GM21786 (cell line): ENCODE measurements around the gene DEFB121.
"Not testable (repeated sequence)": the region's sequence is repeated elsewhere in the genome, so short reads cannot be mapped to it uniquely, and the experiment has no call there.

Experiments used
- ATAC-seq: cut with Tn5 transposase; IDR thresholded peaks from one replicate; pipeline ENCODE4 v1.9.1; 2021; ENCODE audit not compliant: unreplicated experiment

DEFB121 gene, protein sequence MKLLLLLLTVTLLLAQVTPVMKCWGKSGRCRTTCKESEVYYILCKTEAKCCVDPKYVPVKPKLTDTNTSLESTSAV

GRCh38 chr20:31406115-31406514 is at the start of gene DEFB121:
DEFB121 (minus strand) TSS chr20:31406215; CDS start chr20:31406152, 63 bp downstream.
- ATAC-seq: no peak

DNA sequence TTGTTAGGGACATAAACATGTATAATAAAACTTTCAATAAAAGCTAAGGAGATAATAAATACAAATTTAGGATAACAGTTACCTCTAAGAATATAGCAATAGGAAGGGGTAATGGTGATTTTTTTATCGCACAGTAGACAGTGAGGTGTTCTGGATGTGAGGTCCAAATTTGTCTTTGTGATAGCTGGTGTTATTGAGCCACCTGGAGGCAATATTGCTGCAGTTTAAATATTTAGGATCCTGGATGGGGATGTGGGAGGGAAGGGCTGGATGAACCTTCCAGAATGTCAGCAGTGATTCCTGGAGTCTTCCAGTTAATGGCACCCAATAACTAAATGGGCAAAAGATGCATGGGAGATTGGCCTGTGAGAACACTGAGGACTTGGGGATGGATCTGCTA is 48.3 kb upstream of the DEFB121 start:
- no peak for ATAC-seq

DNA sequence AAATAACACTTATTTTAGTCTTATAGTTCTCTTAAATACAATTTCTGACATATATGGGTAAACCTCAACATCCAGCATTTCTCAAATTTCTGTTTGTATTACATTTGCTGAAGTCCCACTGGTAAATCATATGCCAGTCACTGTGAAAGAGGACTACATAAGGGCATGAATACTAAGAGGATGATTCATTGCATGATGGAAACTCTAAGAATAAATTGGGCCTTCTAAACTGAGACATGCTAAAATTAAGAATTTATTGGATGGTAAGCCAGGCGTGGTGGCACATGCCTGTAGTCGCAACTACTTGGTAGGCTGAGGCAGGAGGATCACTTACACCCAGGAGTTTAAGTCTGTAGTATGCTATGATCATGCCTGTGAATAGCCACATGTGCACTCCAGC is 46.6 kb upstream of the DEFB121 start:
- no peak for ATAC-seq

DNA sequence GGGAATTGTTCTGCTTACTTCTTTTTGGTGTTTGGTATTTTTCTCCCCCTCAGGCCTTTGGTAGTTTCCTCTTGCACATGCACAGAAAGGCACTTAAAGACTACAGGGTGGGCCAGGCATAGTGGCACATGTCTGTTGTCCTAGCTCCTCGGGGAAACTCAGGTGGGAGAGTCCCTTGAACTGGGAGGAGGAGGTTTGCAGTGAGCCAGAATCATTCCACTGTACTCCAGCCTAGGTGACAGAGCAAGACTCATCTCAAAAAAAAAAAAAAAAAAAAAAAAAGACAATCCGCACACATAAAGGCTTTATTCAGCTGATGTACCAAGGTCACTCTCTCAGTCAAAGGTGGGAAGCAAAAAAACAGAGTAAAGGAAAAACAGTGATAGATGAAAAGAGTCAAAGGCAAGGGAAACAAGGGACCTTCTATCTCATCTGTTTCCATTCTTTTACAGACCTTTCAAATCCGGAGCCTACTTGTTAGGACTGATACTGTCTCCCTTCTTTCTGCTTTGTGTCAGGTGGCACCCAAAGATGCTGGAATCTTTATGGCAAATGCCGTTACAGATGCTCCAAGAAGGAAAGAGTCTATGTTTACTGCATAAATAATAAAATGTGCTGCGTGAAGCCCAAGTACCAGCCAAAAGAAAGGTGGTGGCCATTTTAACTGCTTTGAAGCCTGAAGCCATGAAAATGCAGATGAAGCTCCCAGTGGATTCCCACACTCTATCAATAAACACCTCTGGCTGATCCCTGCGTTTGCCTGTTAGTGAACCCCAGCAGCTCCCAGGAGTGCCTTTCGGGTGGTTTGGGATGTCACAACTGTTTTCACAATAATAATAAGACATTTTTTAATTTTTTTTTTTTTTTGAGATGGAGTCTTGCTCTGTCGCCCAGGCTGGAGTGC is 43.7 kb upstream of the DEFB121 start:
- ATAC-seq: no peak

- ATAC-seq: no peak
These were observed 40.2 kb upstream of the DEFB121 start for GRCh38 chr20:31446084-31446819.

DNA sequence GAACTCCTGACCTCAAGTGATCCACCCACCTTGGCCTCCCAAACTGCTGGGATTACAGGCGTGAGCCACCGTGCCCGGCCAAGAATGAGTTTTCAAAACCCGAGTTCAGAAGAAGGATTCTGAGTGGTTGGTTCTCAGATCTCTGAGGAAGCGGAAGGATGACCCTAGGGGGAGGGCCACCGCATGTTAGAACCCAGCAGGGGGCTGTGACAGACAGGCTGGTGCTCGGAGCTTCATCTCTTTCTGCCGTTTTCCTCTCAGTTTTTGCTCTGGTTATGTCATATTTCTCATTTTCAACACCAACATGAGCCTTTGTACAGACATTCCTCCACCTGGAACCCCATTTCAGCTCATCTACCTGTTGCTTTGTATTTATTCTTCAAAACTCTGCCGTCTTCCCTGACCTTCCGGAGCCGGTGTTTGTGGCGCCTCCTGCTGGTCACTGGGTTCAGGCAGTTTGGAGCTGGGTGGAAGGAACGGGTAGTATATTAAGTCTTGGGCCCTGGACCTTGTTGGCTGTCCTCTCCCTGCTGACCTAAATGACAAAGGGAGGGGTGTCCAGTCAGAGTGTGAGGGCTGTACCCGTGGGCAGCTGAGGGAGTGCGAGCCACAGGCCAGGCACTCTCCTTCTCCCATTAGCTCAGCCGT is 34.1 kb upstream of the DEFB121 start, which contains the start of gene DEFB123:
DEFB123 (plus strand) TSS at position 621 of the 648 bp plus-strand sequence. CDS start 67 bp downstream, outside the sequence.
- no peak for ATAC-seq

DNA sequence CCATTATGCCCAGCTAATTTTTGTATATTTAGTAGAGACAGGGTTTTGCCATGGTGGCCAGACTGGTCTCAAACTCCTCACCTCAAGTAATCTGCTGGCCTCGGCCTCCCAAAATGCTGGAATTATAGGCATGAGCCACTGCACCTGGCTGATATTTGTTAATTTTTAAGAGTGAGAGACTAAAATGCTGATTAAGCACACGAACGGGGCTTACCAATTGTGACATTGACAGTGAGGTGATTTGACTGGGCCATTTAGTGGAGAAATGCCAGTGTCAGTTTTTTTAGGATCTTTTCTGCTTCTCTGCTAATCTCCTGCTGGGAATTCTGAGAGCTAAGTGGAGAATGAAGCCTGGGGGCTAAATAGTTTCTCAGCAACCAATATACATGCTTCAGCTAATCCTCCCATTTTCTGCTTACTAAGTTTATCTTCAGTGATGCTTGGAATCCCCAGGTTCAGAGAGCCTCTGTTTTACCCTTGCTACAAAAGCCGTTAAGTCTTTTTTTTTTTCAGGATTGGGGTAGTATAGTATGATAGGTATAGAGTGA is 24.6 kb upstream of the DEFB121 start:
- ATAC-seq: no peak

- ATAC-seq: not testable (repeated sequence)
These were observed 21.6 kb upstream of the DEFB121 start for GRCh38 chr20:31427576-31427975.

DNA sequence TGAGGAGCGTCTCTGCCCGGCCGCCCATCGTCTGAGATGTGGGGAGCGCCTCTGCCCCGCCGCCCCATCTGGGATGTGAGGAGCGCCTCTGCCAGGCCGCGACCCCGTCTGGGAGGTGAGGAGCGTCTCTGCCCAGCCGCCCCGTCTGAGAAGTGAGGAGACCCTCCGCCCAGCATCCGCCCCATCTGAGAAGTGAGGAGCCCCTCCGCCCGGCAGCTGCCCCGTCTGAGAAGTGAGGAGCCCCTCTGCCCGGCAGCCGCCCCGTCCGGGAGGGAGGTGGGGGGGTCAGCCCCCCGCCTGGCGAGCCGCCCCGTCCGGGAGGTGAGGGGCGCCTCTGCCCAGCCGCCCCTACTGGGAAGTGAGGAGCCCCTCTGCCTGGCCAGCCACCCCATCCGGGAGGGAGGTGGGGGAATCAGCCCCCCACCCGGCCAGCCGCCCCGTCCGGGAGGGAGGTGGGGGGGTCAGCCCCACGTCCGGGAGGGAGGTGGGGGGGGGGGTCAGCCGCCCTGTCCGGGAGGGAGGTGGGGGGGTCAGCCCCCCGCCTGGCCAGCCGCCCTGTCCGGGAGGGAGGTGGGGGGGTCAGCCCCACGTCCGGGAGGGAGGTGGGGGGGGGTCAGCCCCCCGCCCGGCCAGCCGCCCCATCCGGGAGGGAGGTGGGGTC is 21.0 kb upstream of the DEFB121 start:
- ATAC-seq: not testable (repeated sequence)

DNA sequence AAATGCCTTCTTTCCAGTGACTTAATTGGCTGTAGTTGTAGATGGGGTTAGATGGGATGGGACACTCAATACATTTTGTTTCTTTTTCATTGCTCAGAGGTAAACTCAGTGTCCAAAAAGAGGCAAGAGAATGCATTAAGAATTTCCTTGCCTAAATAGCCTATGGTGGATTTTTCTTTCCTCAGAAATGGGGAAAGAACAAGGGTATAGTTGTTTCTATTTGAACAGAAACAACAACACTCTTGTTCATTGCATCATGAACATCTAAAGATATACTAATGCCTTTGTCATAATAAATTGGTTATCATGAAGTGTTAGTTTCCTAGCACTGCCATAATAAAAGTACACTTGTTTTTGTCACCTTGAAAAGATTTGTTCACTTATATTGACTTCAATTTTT is 19.8 kb upstream of the DEFB121 start:
- ATAC-seq: no peak

DNA sequence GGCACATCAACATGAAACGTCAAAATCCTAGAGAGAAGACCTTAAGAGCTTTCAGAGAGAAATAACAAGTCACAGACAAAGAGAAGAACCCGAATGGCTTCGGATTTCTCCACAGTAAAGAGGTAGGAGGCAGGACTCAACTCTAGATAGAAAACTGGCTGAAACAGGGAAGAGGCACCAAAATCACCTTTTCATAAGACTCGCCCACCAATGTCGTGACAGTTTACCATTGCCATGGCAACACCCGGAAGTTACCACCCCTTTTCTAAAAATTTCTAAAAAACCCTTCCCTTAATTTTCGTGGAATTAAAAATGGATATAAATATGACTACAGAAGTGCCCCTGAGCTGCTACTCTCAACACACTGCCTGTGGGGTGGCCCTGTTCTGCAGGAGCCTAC is 12.3 kb upstream of the DEFB121 start:
- ATAC-seq: no peak

DNA sequence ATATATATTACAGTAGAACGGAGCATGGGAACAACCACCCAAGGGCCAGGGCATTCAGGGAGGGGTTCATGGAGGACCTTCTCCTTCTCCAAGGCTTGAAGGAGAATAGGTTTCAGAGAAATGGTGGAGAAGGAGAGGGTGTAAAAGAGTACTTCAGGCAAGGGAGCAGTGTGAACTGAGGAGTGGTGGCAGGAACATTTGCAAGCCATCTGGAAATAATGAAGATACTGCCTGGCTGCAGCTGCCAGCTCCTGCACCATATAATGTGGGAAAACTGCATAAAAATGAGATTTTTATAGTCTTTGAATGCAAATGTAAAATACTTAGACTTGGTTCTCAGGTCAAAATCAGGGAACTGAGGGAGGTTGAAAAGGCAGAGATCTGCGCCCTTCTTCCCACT is 9.6 kb upstream of the DEFB121 start:
- ATAC-seq: no peak

GRCh38 chr20:31414381-31414780 is 8.4 kb upstream of the DEFB121 start:
- ATAC-seq: no peak

GRCh38 chr20:31410011-31410410 is 4.0 kb upstream of the DEFB121 start:
- ATAC-seq: no peak

- no peak for ATAC-seq
These were observed 2.1 kb downstream of the DEFB121 start for GRCh38 chr20:31403886-31404285.

- no peak for ATAC-seq
These were observed 11.1 kb downstream of the DEFB121 start for GRCh38 chr20:31394900-31395299.

- ATAC-seq: no peak
These were observed 13.2 kb downstream of the DEFB121 start for GRCh38 chr20:31392836-31393235.

DNA sequence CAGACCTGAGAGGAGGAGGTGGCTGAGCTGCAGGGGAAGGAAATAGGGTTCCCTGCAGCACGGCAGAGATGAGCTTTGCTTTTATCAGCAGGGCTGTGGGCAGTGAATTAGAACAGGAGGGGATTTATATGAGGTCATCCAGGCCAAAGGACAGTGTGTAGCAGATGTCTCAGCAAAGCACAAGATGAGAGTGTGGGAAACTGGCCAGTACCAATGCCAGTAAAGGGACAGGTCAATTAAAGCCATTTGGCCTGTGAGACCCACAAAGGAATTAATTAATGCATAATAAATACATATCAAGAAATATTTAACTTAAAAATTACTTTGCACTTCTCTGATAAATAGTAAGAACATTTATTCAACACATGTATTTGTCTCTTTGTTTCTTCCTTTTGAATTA is 15.5 kb downstream of the DEFB121 start, which contains the start of gene DEFB119:
DEFB119 (minus strand) TSS at position 101 of the 400 bp plus-strand sequence. CDS start 107 bp downstream, outside the sequence.
- no peak for ATAC-seq

GRCh38 chr20:31374346-31374745 is 31.7 kb downstream of the DEFB121 start:
- no peak for ATAC-seq

- no peak for ATAC-seq
These were observed 37.7 kb downstream of the DEFB121 start, which contains the start of gene DEFB118 for GRCh38 chr20:31368301-31368700. DEFB118 (plus strand) TSS chr20:31368601; CDS start chr20:31368651, 50 bp downstream.
